ENCODE data around the gene PCDH17. TPM values are rescaled to one million over a fixed set of nuclear protein-coding genes. Genes with fewer than 3 reads are reported as not detected.

Gene PCDH17
- total RNA-seq, 1 experiment from 2014 or later: not detected

DNA sequence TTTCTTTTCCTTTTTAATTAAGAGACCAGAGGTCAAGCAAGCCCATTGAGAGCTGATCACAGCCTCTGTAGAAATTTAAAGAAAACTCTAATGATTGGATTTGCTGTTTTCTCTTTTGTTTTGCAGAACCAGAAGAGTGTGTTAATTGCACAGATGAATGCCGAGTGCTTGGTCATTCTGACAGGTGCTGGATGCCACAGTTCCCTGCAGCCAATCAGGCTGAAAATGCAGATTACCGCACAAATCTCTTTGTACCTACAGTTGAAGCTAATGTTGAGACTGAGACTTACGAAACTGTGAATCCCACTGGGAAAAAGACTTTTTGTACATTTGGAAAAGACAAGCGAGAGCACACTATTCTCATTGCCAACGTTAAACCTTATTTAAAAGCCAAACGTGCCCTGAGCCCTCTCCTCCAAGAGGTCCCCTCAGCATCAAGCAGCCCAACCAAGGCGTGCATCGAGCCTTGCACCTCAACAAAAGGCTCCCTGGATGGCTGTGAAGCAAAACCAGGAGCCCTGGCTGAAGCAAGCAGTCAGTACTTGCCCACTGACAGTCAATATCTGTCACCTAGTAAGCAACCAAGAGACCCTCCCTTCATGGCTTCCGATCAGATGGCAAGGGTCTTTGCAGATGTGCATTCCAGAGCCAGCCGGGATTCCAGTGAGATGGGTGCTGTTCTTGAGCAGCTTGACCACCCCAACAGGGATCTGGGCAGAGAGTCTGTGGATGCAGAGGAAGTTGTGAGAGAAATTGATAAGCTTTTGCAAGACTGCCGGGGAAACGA lies 93.1 kb downstream of the PCDH17 start:
- Mint-ChIP-seq H3K4me1 (ENCODE audit: low read depth, unreplicated experiment) (no peaks in the 10 kb centered on the region), H3K36me3 (ENCODE audit: insufficient read depth, unreplicated experiment) (no peaks in the 10 kb centered on the region), H3K27me3 (ENCODE audit: unreplicated experiment) (no peaks in the 10 kb centered on the region), H3K9me3 (ENCODE audit: low read depth, unreplicated experiment) (no peaks in the 10 kb centered on the region), H3K4me3 (ENCODE audit: low read depth, unreplicated experiment) (peak overlapping the region; percentile 45), H3K27ac (ENCODE audit: unreplicated experiment) (no peak overlapping the region)
- no peak for DNase-seq
- CTCF ChIA-PET: no interaction called here
- BruUV-seq (replicated peaks): no TSS peak
- TF ChIP-seq, protein P1, sequence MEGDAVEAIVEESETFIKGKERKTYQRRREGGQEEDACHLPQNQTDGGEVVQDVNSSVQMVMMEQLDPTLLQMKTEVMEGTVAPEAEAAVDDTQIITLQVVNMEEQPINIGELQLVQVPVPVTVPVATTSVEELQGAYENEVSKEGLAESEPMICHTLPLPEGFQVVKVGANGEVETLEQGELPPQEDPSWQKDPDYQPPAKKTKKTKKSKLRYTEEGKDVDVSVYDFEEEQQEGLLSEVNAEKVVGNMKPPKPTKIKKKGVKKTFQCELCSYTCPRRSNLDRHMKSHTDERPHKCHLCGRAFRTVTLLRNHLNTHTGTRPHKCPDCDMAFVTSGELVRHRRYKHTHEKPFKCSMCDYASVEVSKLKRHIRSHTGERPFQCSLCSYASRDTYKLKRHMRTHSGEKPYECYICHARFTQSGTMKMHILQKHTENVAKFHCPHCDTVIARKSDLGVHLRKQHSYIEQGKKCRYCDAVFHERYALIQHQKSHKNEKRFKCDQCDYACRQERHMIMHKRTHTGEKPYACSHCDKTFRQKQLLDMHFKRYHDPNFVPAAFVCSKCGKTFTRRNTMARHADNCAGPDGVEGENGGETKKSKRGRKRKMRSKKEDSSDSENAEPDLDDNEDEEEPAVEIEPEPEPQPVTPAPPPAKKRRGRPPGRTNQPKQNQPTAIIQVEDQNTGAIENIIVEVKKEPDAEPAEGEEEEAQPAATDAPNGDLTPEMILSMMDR (IDR thresholded peaks at IDR 0.05; ENCODE audit: unreplicated experiment): no peak
- intact Hi-C loops (cut with micrococcal nuclease; ENCODE audit: unreplicated experiment): no loop called here

DNA sequence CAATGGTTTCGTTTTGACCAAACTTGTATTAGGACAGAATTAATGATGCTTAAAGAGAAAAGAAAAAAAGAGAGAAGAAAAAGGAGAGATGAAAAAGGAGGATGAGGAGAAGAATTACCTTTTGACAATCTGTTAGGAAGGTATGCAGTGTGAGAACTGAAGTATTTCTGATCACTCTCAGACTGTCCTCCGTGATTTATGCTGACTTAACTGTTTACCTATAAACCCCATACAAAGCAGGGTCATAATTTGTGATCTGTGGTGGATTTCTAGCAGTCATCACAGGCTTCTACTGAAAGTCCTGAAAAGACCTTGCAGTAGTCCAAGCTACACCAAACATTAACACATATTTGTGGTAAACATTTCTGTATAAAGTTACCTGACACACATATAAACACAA lies 93.9 kb downstream of the PCDH17 start:
- Mint-ChIP-seq H3K9me3 (ENCODE audit: low read depth, unreplicated experiment) (no peaks in the 10 kb centered on the region), H3K36me3 (ENCODE audit: insufficient read depth, unreplicated experiment) (no peaks in the 10 kb centered on the region), H3K4me1 (ENCODE audit: low read depth, unreplicated experiment) (no peaks in the 10 kb centered on the region), H3K4me3 (ENCODE audit: low read depth, unreplicated experiment) (peak overlapping the region; percentile 45), H3K27ac (ENCODE audit: unreplicated experiment) (no peak overlapping the region), H3K27me3 (ENCODE audit: unreplicated experiment) (no peaks in the 10 kb centered on the region)
- DNase-seq: no peak
- no TSS peak for BruUV-seq (replicated peaks)
- TF ChIP-seq, protein P1 (IDR thresholded peaks at IDR 0.05; ENCODE audit: unreplicated experiment): no peak
- CTCF ChIA-PET: no interaction called here
- intact Hi-C loops (cut with micrococcal nuclease; ENCODE audit: unreplicated experiment): no loop called here

DNA sequence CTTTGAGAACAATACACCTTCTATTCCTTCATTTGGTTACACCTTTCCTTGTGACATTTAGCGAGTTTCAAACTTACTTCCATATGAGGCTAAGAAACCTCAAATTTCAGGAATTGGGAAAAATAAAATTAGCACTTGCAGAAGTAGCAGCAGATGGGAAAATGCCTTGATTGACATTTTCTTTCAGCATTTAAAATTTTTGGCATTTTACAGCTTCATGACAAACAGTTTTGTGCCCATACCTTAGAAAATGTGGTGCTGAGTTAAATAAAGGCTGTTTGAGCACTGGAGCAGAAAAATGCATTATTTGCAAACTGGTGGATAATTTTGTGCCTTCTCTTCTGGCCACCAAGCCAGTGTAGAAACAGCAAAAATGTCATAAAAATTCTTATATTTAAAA lies 95.4 kb downstream of the PCDH17 start:
- CTCF ChIA-PET: no interaction called here
- Mint-ChIP-seq H3K27ac (ENCODE audit: unreplicated experiment) (no peak overlapping the region), H3K9me3 (ENCODE audit: low read depth, unreplicated experiment) (no peaks in the 10 kb centered on the region), H3K36me3 (ENCODE audit: insufficient read depth, unreplicated experiment) (no peaks in the 10 kb centered on the region), H3K4me3 (ENCODE audit: low read depth, unreplicated experiment) (no peak overlapping the region), H3K27me3 (ENCODE audit: unreplicated experiment) (no peaks in the 10 kb centered on the region), H3K4me1 (ENCODE audit: low read depth, unreplicated experiment) (no peaks in the 10 kb centered on the region)
- intact Hi-C loops (cut with micrococcal nuclease; ENCODE audit: unreplicated experiment): no loop called here
- no TSS peak for BruUV-seq (replicated peaks)
- TF ChIP-seq, protein P1 (IDR thresholded peaks at IDR 0.05; ENCODE audit: unreplicated experiment): no peak
- DNase-seq: no peak

DNA sequence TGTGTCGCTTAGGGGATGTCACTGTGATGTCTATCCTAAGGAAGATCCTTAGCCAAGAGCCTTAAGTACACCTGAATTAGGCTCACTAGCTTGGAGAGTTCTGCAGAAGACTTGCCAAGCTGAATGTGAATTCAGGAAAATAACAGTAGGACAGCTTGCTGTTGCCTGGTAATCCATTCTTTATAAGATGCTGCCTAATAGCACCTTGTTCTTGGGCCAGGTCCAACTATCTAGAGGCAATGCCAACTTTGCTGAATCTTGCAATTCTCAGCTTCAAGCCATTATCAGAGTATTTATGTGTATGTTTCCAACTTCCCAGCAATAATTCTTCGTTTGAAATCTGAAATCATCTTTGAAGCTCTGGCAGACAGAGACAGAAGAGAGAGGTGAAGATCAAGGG lies 102.8 kb downstream of the PCDH17 start:
- no peaks in the 10 kb centered on the region for H3K27me3 Mint-ChIP-seq (ENCODE audit: unreplicated experiment)

More for the DNA sequence above, 102.8 kb downstream of the PCDH17 start:
- no TSS peak for BruUV-seq (replicated peaks)
- CTCF ChIA-PET: no interaction called here
- DNase-seq: no peak
- Mint-ChIP-seq H3K4me1 (ENCODE audit: low read depth, unreplicated experiment) (no peaks in the 10 kb centered on the region), H3K27ac (ENCODE audit: unreplicated experiment) (no peak overlapping the region), H3K4me3 (ENCODE audit: low read depth, unreplicated experiment) (no peak overlapping the region), H3K36me3 (ENCODE audit: insufficient read depth, unreplicated experiment) (no peaks in the 10 kb centered on the region), H3K9me3 (ENCODE audit: low read depth, unreplicated experiment) (no peaks in the 10 kb centered on the region)
- intact Hi-C loops (cut with micrococcal nuclease; ENCODE audit: unreplicated experiment): no loop called here
- TF ChIP-seq, protein P1 (IDR thresholded peaks at IDR 0.05; ENCODE audit: unreplicated experiment): no peak

All from Calu3 (cell line).